GM21390 (cell line): ENCODE results near the gene ARHGDIG.

Source experiments
- ATAC-seq: cut with Tn5 transposase; IDR thresholded peaks from one replicate; pipeline ENCODE4 v1.9.1; 2021; ENCODE audit not compliant: unreplicated experiment

The ARHGDIG gene

DNA sequence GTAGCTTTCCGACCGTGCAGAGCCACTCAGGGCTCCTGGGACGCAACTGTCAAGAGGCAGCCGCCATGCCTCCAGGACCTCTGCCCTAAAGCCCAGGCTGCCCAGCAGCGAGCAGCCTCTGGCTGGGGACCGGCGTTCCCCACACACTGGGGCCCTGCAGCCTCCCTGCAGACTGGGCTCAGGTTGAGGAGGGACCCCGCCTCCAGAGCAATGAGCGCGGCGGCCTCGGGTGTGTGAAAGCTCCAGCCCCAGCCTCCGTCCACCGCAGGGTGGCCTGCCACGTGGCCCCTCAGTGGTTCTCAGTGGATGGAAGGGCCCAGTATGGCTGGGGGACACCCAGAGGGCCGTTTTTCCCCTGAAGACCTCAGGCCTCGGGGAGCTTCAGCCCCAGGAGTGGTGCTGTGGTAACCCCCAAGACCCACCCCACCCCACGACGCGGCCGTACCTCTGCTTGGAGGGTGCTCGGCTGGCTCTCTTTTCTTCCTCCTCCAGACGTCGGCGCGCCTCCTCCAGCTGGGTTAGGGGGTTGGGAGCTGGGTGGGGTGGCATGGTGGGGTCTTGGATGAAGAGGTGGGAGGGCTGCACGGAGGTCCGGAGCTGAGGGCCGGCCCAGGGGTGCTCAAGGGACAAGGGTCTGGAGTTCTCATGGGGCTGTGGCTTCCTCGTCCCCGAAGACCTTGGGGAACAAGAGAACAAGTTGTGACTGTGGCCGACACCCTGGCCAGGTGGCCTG, 12.8 kb downstream of the ARHGDIG start:
- no peak for ATAC-seq

- no peak for ATAC-seq
These were observed 15.9 kb downstream of the ARHGDIG start for GRCh38 chr16:296276-296675.

DNA sequence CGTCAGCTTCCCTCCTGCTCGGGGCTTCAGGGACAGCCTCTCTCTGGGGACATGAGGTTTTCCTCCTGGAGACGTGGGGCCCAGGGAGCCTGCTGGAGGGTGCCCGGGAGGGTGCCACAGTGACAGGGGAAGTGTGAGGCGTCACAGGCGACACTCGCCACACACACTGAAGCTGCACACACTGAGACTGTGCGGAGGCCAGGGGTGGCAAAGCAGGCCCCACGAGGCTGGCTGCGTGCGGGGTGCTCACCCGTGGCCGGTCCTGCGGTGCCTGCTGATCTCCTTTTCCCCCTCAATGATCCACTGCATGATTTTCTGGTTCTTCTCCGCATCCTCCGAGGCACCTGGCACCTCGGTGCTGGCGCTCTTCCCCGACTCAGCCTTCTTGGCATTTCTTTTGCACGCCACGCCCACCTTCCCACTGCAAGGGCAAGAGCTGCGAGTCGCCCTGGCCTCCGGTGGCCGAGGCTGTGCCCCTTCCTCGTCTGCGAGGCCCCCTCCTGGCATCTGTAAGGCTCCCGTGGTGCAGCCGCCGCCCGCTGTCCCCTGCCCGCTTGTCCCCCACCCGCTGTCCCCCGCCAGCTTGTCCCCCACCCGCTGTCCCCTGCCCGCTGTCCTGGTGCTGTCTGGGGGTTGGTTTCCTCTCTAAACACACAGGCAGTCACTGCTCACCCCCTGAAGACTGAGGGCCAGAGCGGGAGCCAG, 16.6 kb downstream of the ARHGDIG start:
- ATAC-seq = no peak

DNA sequence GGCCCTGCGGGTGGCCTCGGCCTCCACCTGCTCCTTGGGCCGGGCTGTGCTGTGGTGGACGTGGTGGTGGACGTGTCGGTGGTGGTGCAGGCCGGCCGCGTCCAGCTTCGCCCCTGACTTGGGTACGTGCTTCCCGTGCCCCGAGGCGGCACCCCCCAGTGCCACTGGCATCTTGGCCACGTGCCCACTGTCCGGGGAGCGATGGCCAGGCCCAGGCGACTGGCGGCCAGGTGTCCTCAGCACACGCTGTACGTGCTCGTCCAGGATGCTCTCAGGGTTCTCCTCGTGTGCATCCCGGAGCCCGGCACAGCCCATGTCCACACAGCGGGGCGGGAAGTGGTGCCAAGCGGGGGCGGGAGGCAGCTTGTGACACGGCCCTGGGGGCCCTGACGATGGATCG, 17.4 kb downstream of the ARHGDIG start:
- ATAC-seq = no peak

DNA sequence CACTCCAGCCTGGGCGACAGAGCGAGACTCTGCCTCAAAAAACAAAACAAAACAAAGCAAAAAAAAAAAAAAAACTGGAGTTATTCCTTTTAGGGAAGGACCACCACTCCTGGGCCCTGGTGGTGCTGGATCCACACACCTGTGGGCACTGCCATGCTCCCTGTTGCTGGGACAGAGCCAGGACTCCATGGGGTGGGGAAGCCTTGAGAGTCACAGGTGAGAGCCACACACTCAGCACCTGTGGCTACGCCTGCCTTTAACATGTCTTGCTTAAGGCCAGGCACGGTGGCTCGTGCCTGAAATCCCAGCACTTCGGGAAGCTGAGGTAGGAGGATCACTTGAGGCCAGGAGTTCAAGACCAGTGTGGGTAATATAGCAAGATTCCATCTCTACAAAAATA, 20.8 kb downstream of the ARHGDIG start:
- no peak for ATAC-seq

- ATAC-seq = no peak
These were observed 21.6 kb downstream of the ARHGDIG start for GRCh38 chr16:301950-302349.

- ATAC-seq = no peak
These were observed 23.5 kb downstream of the ARHGDIG start for GRCh38 chr16:303760-304505.

DNA sequence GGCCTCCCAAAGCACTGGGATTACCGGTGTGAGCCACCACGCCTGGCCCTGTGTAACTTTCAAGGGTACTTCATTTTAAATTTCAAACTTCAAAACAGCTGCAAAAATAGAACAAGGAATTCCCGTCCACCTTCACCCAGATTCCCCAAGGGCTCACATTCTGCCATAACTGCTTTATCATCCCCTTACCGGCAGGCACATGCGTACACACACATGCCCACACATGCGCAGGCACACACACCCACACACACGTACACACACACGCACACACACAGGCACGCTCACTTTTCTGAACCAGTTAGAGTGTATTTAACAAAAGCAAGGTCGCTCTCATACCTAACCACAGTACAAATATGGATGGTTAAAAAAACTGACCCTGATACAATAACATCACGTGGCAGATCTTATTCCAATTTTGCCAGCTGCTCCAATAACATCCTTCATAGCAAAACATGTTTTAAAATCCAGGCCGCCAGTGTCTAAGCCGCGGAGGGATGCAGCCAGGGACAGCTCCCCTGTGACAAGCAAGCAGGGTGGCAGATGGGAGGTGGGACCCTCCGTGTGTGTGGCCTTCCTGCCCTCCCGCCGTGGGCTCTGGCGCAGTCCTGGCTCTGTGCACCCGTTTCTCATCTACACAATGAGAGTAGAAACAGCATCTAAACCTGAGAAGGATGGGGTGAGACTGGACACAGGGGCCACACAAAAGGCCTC, 25.7 kb downstream of the ARHGDIG start:
- no peak for ATAC-seq

GRCh38 chr16:306911-307370, 26.6 kb downstream of the ARHGDIG start:
- ATAC-seq = no peak

DNA sequence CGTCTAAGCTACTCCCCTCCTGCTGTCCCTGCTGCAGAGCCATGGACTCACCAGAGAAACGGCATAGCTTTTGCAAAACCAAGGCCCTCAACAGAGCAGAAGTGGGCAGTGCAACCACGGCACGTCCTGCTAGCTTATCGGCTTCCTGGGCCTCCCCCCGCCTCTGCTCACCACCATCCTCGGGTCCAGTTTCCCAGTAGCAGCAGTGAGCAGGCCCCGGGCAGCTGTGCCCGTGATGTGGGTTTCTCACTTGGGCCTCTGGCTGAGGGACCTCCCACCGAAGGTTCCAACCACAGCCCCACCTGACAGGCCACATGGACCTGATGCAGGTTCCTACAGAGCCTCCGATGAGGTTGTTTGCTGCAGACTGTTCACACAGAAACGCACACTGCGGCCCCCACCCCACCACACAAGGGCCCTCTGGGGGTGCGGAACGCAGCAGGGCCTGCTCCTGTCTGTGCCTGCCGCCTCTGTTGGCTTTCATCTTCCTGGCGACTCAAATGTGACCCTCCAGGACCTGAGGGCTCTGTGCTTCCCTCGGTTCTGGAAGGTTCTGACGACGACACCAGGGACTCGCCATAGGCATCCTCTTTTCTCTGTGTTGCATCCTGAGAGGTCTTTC, 27.4 kb downstream of the ARHGDIG start:
- no peak for ATAC-seq

GRCh38 chr16:309476-309875, 29.1 kb downstream of the ARHGDIG start:
- no peak for ATAC-seq

DNA sequence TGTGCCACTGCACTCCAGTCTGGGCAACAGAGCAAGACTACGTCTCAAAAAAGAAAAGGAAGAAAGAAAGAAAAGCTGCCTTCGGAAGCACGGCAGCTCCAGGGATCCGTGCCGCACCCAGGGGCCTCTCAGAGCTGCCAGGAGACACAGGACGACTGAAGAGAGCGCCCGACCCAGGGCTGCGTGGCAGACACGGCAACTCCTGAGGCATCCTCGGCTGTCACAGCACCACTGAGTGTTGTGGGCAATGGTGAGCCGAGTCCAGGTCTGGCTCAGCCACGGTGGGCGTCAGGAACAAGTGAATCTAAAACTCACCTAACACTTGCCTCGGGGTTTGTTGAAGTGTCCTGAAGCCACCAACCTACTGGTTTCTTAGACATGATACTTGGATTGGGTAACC, 31.3 kb downstream of the ARHGDIG start:
- no peak for ATAC-seq

DNA sequence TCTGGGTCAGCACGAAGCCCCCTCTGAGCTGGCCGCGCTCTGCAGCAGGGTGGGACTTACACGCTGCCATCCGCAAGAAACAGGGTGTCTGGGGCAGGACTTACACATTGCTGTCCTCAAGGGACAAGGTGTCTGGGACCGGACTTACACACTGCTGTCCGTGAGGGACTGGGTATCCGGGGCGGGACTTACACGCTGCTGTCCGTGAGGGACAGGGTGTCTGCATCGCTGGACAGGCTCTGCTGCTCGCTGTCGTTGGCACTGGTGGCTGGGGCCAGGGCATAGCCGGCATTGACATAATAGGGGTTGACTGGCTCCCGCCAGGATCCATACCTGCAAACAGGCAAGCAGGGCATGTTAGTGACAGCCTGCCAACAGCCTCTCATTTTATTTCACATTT, 34.0 kb downstream of the ARHGDIG start:
- no peak for ATAC-seq

GRCh38 chr16:314795-315299, 34.5 kb downstream of the ARHGDIG start:
- ATAC-seq = no peak

- ATAC-seq = no peak
These were observed 36.5 kb downstream of the ARHGDIG start for GRCh38 chr16:316741-317464.

DNA sequence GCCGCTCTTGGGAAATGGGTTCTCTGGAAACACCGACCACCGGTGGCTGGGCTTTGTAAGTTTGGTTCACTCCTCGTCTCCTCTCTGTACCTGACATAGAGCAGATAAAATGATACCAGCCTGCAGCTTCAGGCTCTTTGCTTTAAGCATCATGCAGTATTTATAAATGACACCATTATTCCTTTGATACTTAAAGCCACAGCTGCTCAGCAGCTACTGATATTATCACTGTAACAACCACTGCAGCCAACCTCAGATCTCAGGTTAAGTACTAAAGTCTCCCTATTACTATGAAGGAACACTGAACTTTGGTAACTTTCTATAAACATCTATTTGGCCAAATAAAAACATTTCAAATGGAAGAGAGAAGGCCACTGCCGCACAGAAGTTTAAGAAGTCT, 37.2 kb downstream of the ARHGDIG start:
- no peak for ATAC-seq

- ATAC-seq = no peak
These were observed 38.2 kb downstream of the ARHGDIG start for GRCh38 chr16:318628-319027.

GRCh38 chr16:320206-320605, 39.8 kb downstream of the ARHGDIG start:
- ATAC-seq = no peak

GRCh38 chr16:321532-321931, 41.1 kb downstream of the ARHGDIG start:
- no peak for ATAC-seq
